Neural progenitor cell (in vitro differentiated cells): ENCODE measurements around the gene TGFB1I1.

ENCODE experiments used
- EZH2 ChIP-seq: fragments of 200-600 bp; sonication (generic); IDR thresholded peaks from 2 replicates; pipeline ENCODE4 v1.6.1; 2017; ENCODE audit warnings: antibody characterized with exemption, mild to moderate bottlenecking, moderate library complexity
- EZH2phosphoT487 ChIP-seq: fragments of 200-600 bp; sonication (generic); IDR thresholded peaks from 2 replicates; pipeline ENCODE4 v1.6.1; 2017; ENCODE audit warnings: antibody characterized with exemption
- TF ChIP-seq, protein P1 (sequence below): fragments of 200-600 bp; sonication (generic); IDR thresholded peaks from 2 replicates; pipeline ENCODE4 v1.5.1; 2017; ENCODE audit warnings: antibody characterized with exemption, mild to moderate bottlenecking

GRCh38 chr16:31441956-31442355 is 30.0 kb upstream of the TGFB1I1 start:
- TF ChIP-seq, protein P1, sequence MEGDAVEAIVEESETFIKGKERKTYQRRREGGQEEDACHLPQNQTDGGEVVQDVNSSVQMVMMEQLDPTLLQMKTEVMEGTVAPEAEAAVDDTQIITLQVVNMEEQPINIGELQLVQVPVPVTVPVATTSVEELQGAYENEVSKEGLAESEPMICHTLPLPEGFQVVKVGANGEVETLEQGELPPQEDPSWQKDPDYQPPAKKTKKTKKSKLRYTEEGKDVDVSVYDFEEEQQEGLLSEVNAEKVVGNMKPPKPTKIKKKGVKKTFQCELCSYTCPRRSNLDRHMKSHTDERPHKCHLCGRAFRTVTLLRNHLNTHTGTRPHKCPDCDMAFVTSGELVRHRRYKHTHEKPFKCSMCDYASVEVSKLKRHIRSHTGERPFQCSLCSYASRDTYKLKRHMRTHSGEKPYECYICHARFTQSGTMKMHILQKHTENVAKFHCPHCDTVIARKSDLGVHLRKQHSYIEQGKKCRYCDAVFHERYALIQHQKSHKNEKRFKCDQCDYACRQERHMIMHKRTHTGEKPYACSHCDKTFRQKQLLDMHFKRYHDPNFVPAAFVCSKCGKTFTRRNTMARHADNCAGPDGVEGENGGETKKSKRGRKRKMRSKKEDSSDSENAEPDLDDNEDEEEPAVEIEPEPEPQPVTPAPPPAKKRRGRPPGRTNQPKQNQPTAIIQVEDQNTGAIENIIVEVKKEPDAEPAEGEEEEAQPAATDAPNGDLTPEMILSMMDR = no peak
- TF ChIP-seq EZH2phosphoT487 (no peak), EZH2 (no peak)
